GM12878 (cell line): ENCODE data around the gene MAMDC4. TPM values are rescaled to one million over a fixed set of nuclear protein-coding genes. Genes with fewer than 3 reads are reported as not detected.
"Not testable (repeated sequence)": the region's sequence is repeated elsewhere in the genome, so short reads cannot be mapped to it uniquely, and the experiment has no call there.

Experiments
- ATAC-seq: fragments of 200-7000 bp; cut with Tn5 transposase; 3 replicates; pipeline ENCODE4 v1.9.1; 2020; ENCODE audit warnings: mild to moderate bottlenecking, moderate library complexity
- Bru-seq: library from RNA; stranded (reverse); fragments of 400-500 nt; gene quantifications from one replicate; lab custom pipeline; 2021; lab: Mats Ljungman, UMichigan
- BruChase-seq, 2 experiments: library from RNA; stranded (reverse); fragments of 400-500 nt; gene quantifications; one replicate each; lab custom pipeline; 2021; lab: Mats Ljungman, UMichigan
- BruUV-seq: library from RNA; stranded (reverse); fragments of 400-500 nt; replicated peaks from 2 replicates; lab custom pipeline; 2021; lab: Mats Ljungman, UMichigan
- CTCF ChIA-PET: fragments of 300-600 bp; sonication (Branson Sonifier 250); formaldehyde crosslinking; extraction: SDS; loops from one replicate; lab custom pipeline; 2021; ENCODE audit warnings: inconsistent platforms; lab: Yijun Ruan, JAX
- POLR2A ChIA-PET: fragments of 350-600 bp; formaldehyde crosslinking; extraction: SDS; loops from one replicate; lab custom pipeline; 2021; ENCODE audit warnings: inconsistent platforms; lab: Charles Lee
- RAD21 ChIA-PET: fragments of 300-600 bp; sonication (Branson Sonifier 250); formaldehyde crosslinking; loops from one replicate; lab custom pipeline; 2023; ENCODE audit warnings: antibody characterized with exemption; ENCODE audit not compliant: unreplicated experiment; lab: Charles Lee
- SMC1A ChIA-PET: fragments of 300-600 bp; sonication (Branson Sonifier 250); formaldehyde crosslinking; loops from one replicate; lab custom pipeline; 2023; ENCODE audit not compliant: unreplicated experiment, uncharacterized antibody; lab: Charles Lee
- DNase-seq: peaks from one replicate; pipeline ENCODE4 v3.0.0-alpha.2; 2011; ENCODE audit warnings: low read depth, low spot score
- FAIRE-seq: peaks from 3 replicates; lab custom pipeline; 2011; peaks lifted over from hg19 to GRCh38; lab: Jason Lieb, UNC
- H2AFZ ChIP-seq: 2 replicates; pipeline ENCODE4 v1.6.0; 2011; ENCODE audit warnings: low read depth, low read length, control low read depth; ENCODE audit not compliant: control insufficient read depth
- H3K27ac ChIP-seq: 2 replicates; pipeline ENCODE4 v1.5.1; 2011; ENCODE audit warnings: control low read depth; ENCODE audit not compliant: control insufficient read depth, insufficient read depth
- H3K27me3 ChIP-seq, 2 experiments: replicated peaks in 1 of 2; 2 replicates each; pipeline versions ENCODE4 v1.6.0 to v1.6.1; 2011; ENCODE audit warnings: low read length in 1 of 2; ENCODE audit not compliant: control insufficient read depth in 2 of 2, insufficient read depth in 2 of 2
- H3K36me3 ChIP-seq, 2 experiments: 2 replicates each; pipeline ENCODE4 v1.5.1; 2011; ENCODE audit warnings: low read length in 1 of 2; ENCODE audit not compliant: control insufficient read depth in 2 of 2, insufficient read depth in 2 of 2
- H3K4me1 ChIP-seq: 2 replicates; pipeline ENCODE4 v1.6.1; 2011; ENCODE audit warnings: mild to moderate bottlenecking, low read length, moderate library complexity, mixed read lengths; ENCODE audit not compliant: control insufficient read depth, insufficient read depth
- H3K4me2 ChIP-seq: 2 replicates; pipeline ENCODE4 v1.6.0; 2011; ENCODE audit warnings: control low read depth; ENCODE audit not compliant: control insufficient read depth, insufficient read depth
- H3K4me3 ChIP-seq: fragments of 200-600 bp; sonication (generic); 2 replicates; pipeline ENCODE4 v1.5.1; 2016
- H3K79me2 ChIP-seq: 2 replicates; pipeline ENCODE4 v1.6.0; 2011; ENCODE audit warnings: low read length; ENCODE audit not compliant: control insufficient read depth, insufficient read depth
- H3K9ac ChIP-seq: 2 replicates; pipeline ENCODE4 v1.8.0; 2011; ENCODE audit warnings: low read length, control low read depth, mixed read lengths; ENCODE audit not compliant: control insufficient read depth, insufficient read depth
- H3K9me3 ChIP-seq: replicated peaks from 3 replicates; pipeline ENCODE4 v1.5.1; 2011; ENCODE audit warnings: mild to moderate bottlenecking, low read length; ENCODE audit not compliant: control insufficient read depth, insufficient read depth
- H4K20me1 ChIP-seq: 2 replicates; pipeline ENCODE4 v1.6.0; 2011; ENCODE audit not compliant: control insufficient read depth, insufficient read depth
- MYB ChIP-seq: fragments of 150-350 bp; IDR thresholded peaks from 2 replicates; pipeline ENCODE4 v1.6.1; 2014; ENCODE audit warnings: mild to moderate bottlenecking, low read depth, low read length, borderline replicate concordance
- POLR2A ChIP-seq: IDR thresholded peaks from 2 replicates; pipeline ENCODE4 v1.6.1; 2011; ENCODE audit warnings: low read depth, mild to moderate bottlenecking, low read length
- WGBS: methylation state at CpG from one replicate; pipeline ENCODE4 v1.1.6; 2016; ENCODE audit warnings: low lambda C conversion rate; ENCODE audit not compliant: insufficient replicate concordance, insufficient coverage; ENCODE audit errors: missing lambda C conversion rate; 5-methylcytosine and 5-hydroxymethylcytosine counted together
- in situ Hi-C: fragments of 300-500 bp; cut with MboI; formaldehyde crosslinking; loops from 9 replicates; pipeline ENCODE4 v1.14.3; 2018; ENCODE audit warnings: mixed read lengths
- intact Hi-C: fragments of 100-400 bp; cut with micrococcal nuclease; formaldehyde crosslinking; loops from one replicate; pipeline ENCODE4 v1.14.2; 2022; ENCODE audit not compliant: unreplicated experiment
- long read RNA-seq, 2 experiments: library from polyadenylated mRNA; unstranded; transcript quantifications; one replicate each; pipeline ENCODE4 v2.0.0, GENCODE V29; 2019 to 2020
- polyA minus RNA-seq, 3 experiments: library from RNA; depleted of rRNA, polyadenylated mRNA; stranded (reverse); fragments of >200 nt; gene quantifications; 2 replicates each; pipeline ENCODE4 v1.2.3, GENCODE V29; 2011
- polyA plus RNA-seq, 11 experiments: library from polyadenylated mRNA; depleted of rRNA in 4 of 11; unstranded in 6 of 11; stranded (reverse) in 5 of 11; fragments of >200 nt; fragmentation: Nextera tagmentation in 4 of 11; fragmentation: Illumina TruSeq in 1 of 11; extraction: Ambion mirVana in 4 of 11; extraction: Trizol in 1 of 11; gene quantifications; 1 replicate in 1 of 11; 2 replicates in 10 of 11; pipeline versions ENCODE4 v1.2.1 to v1.2.3, GENCODE V29; 2011 to 2016; ENCODE audit warnings: inconsistent platforms in 2 of 11, missing spikeins in 2 of 11, low read depth in 1 of 11
- total RNA-seq, 4 experiments: library from RNA; depleted of rRNA in 3 of 4; stranded (reverse); fragments of >200 nt in 3 of 4; fragmentation: Illumina TruSeq in 1 of 4; extraction: Trizol in 1 of 4; gene quantifications; 2 replicates each; pipeline versions ENCODE4 v1.2.1 to v1.2.3, GENCODE V29; 2013 to 2021

Gene MAMDC4
- total RNA-seq (2013; cell fraction: nucleolus; rRNA removed): 29.6 and 35.9 TPM in 2 replicates
- 2.9 and 4.5 TPM in 2 replicates for total RNA-seq (2014; rRNA removed)
- 0.41 and 0.85 TPM in 2 replicates for total RNA-seq (2014; rRNA removed; fragmentation: Illumina TruSeq; extraction: Trizol)
- 4.3 and 4.8 TPM in 2 replicates for total RNA-seq (2021)
- 0.41 TPM for polyA plus RNA-seq (2011; ENCODE audit: low read depth)
- polyA plus RNA-seq (2011; rRNA removed): 1.1 and 2.4 TPM in 2 replicates
- 2.3 and 4.8 TPM in 2 replicates for polyA plus RNA-seq (2011; cell fraction: cytosol; rRNA removed)
- polyA plus RNA-seq (2011; cell fraction: nucleus; rRNA removed): 153 and 158 TPM in 2 replicates
- 4.2 and 5.7 TPM in 2 replicates for polyA plus RNA-seq (2012)
- 0.40 TPM in 1 of 2 replicates, not detected in the other for polyA plus RNA-seq (2014; fragmentation: Illumina TruSeq; extraction: Trizol)
- polyA plus RNA-seq (2014; fragmentation: Nextera tagmentation; extraction: Ambion mirVana): under 1 TPM in 1 of 2 experiments, not detected in 1; 0.22 TPM
- polyA plus RNA-seq (2014; rRNA removed): 5.7 and 8.2 TPM in 2 replicates
- 1 to 10 TPM; 2.0 to 2.4 TPM for polyA plus RNA-seq (2016; fragmentation: Nextera tagmentation; extraction: Ambion mirVana)
- polyA minus RNA-seq (2011; rRNA and poly(A)+ RNA removed): 0.44 and 2.1 TPM in 2 replicates
- 0.21 and 1.5 TPM in 2 replicates for polyA minus RNA-seq (2011; cell fraction: cytosol; rRNA and poly(A)+ RNA removed)
- polyA minus RNA-seq (2011; cell fraction: nucleus; rRNA and poly(A)+ RNA removed): 9.8 and 12.2 TPM in 2 replicates
- percentile 39 among the genes with signal in this experiment for Bru-seq, nascent RNA
- percentile 46 among the genes with signal in this experiment for BruChase-seq, experiment 1, labeled RNA remaining after a 6-hour chase
- BruChase-seq, experiment 2, labeled RNA remaining after a 2-hour chase: percentile 40 among the genes with signal in this experiment
- long read RNA-seq, experiment 1: 0 reads
- long read RNA-seq, experiment 2: 0 reads

DNA sequence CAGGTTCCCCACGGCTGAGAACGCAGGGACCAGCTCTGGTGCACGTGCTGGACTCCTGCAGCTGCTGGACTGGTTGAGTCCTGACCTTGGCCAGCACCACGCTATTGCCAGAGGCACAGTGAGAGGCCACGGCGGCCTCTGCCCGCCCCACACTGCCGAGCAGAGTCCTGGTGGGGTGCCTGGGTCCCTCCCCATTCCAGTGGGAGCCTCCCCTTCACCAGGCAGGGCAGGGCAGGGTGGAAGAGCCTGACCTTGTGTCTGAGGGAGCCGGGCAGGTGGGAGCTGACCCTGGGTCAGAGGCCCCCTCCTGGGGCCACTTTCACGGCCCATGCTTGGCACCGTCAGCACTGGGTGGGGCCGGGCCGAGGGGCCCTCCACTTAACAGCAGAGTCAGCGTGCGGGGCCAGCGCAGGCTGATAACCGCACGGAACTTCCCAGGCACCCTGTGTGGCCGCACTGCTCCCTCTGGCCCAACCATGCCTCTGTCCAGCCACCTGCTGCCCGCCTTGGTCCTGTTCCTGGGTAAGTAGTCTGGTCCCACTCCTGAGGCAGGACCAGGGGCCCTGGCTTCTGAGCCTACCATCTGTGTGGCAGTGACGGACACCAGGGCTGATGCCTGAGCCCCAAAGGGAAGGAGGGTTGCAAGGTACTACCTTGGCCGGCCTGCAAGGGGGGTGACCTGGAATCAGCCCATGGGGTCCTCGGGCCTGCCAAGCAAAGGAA is at the start of gene MAMDC4:
Gene MAMDC4 (plus strand): TSS at position 406 of the 723 bp plus-strand sequence. CDS start 71 bp downstream, at position 477.
- in situ Hi-C loops: no loop called here
- CTCF ChIA-PET: interaction anchor here (0.6 to 1.2 kb wide), 2 partner anchors 46 to 55 kb away, joined by 3 to 4 read pairs; no protein-coding TSS in a partner anchor
- no TSS peak for BruUV-seq

DNA sequence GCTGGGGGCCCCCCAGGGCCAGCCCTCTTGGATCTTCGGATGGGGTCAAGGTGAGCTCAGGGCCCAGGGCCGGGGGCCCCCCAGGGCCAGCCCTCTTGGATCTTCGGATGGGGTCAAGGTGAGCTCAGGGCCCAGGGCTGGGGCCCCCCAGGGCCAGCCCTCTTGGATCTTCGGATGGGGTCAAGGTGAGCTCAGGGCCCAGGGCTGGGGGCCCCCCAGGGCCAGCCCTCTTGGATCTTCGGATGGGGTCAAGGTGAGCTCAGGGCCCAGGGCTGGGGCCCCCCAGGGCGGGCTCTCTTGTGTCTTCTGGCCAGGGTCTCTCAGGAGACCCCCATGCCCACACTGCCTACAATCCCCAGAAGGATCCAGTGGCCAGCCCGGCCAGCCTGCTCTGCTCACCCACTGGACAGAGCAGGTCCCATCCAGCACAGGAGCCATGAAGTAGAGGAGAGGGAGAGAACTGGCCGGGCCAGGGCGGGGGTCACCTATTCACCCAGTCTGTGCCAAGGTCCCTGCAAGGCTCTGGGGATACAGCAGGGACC is 49.1 kb upstream of the MAMDC4 start:
- H3K27ac ChIP-seq, H3K79me2 ChIP-seq, H3K4me2 ChIP-seq, H3K9ac ChIP-seq, H3K27me3 ChIP-seq, ATAC-seq, H2AFZ ChIP-seq, RAD21 ChIA-PET, in situ Hi-C loops, DNase-seq, SMC1A ChIA-PET, BruUV-seq, H3K9me3 ChIP-seq, H4K20me1 ChIP-seq, H3K36me3 ChIP-seq, FAIRE-seq, H3K4me3 ChIP-seq: not testable (repeated sequence)
- intact Hi-C loops: loop anchor here (10.0 kb wide), 1 partner anchor 82 kb away; the partner anchor contains the start of gene TRAF2
- 84% methylated on average over 7 of the region's 9 CpGs for WGBS
- ChIA-PET POLR2A (interaction anchor here (1.1 kb wide), 1 partner anchor 11 kb away, joined by 4 read pairs; no protein-coding TSS in a partner anchor), CTCF (interaction anchor here (0.5 to 3.2 kb wide), 2 partner anchors 11 to 332 kb away, joined by 5 to 13 read pairs; no protein-coding TSS in a partner anchor)
- H3K4me1 ChIP-seq: peaks cover 16% of the 10 kb centered on the region

More for the DNA sequence above, at the start of gene MAMDC4:
- intact Hi-C loops: loop anchor here (5.0 kb wide), 1 partner anchor 90 kb away; the partner anchor contains the start of gene FBXW5
- no peak within 1 kb of the TSS for H3K4me3 ChIP-seq
- H3K27me3 ChIP-seq: no peaks in the 10 kb centered on the region
- FAIRE-seq (no peak), DNase-seq (no peak), ATAC-seq (no peak)
- no peak within 1 kb of the TSS for H2AFZ ChIP-seq
- H3K36me3 ChIP-seq: peaks cover 4 to 8% of the 10 kb centered on the region in 2 experiments; a peak in 3 of 4 replicates
- H3K4me2 ChIP-seq: no peak within 1 kb of the TSS
- POLR2A ChIA-PET: interaction anchor here (1.0 kb wide), 1 partner anchor 39 kb away, joined by 3 read pairs; no protein-coding TSS in a partner anchor
- H3K27ac ChIP-seq: no peak within 1 kb of the TSS
- H3K9ac ChIP-seq: no peak within 1 kb of the TSS
- RAD21 ChIA-PET: no interaction called here
- H3K9me3 ChIP-seq: no peaks in the 10 kb centered on the region; the same call in 2 of the 3 replicates
- WGBS: 76% methylated on average over 23 of the region's 23 CpGs
- H3K4me1 ChIP-seq: peaks cover 7% of the 10 kb centered on the region
- no peak for TF ChIP-seq MYB
- TF ChIP-seq POLR2A: peak; percentile 57; the same call in 1 of the 2 replicates
- H4K20me1 ChIP-seq: no peaks in the 10 kb centered on the region; the same call in 1 of the 2 replicates
- peaks cover 10% of the 10 kb centered on the region; the same call in 1 of the 2 replicates for H3K79me2 ChIP-seq
- SMC1A ChIA-PET: no interaction called here
